Measurements from ENCODE around the gene STARD3NL.
"Not testable (repeated sequence)": the region's sequence is repeated elsewhere in the genome, so short reads cannot be mapped to it uniquely, and the experiment has no call there.

Gene STARD3NL

DNA sequence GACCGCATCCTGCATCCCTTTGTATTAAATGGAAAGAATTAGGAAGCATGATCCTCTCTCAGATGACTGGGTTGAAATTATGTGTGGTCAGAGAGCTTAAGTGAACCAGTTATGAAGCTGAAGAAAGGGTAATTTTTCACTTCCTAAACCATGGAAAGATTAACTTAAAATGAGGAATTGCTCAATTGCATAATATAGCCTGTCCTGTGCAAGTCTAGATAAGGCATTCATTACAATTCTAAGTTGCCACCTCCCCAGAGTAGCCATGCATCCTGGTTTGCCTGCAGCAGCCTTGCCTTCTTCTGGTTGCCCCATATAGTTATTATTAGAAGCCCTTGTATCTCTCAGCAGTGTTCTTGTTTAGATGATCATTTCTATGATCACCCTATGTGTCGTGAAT is 45.3 kb downstream of the STARD3NL start:
- no peak for DNase-seq (ENCODE audit: low spot score)

DNA sequence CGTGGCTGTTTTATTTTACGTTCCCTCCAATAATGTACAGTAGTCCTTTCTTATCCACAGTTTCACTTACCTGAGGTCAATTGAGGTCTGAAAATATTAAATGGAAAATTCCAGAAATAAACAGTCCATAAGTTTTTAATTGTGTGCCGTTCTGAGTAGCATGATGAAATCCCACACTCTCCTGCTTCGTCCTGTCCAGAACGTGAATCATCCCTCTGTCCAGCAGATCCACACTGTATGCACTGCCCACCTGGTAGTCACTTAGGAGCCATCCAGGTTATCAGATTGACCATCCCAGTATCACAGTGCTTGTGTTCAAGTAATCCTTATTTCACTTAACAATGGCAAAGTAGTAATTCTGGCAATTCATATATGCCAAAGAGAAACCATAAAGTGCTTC is 46.3 kb downstream of the STARD3NL start:
- DNase-seq (ENCODE audit: low spot score): no peak

DNA sequence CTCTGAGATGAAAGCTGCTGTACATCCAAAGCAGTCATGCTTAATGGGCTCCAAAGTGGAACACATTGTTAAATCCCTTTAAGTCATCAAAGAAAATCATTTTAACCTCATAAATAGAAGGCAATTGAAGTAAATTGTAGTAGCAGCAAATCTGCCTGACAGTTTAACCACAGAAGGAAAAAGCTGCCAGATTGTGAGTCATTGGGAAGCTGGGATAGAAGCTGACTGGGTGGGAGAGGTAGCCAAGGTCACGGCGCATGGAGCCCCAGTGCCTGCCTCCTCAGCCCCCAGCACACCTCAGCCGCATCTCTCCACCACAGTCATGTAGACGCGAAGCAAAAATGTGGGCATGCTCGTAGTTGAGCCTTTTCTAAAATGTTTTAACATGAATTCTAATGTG is 51.3 kb downstream of the STARD3NL start:
- DNase-seq (ENCODE audit: low spot score): no peak

DNA sequence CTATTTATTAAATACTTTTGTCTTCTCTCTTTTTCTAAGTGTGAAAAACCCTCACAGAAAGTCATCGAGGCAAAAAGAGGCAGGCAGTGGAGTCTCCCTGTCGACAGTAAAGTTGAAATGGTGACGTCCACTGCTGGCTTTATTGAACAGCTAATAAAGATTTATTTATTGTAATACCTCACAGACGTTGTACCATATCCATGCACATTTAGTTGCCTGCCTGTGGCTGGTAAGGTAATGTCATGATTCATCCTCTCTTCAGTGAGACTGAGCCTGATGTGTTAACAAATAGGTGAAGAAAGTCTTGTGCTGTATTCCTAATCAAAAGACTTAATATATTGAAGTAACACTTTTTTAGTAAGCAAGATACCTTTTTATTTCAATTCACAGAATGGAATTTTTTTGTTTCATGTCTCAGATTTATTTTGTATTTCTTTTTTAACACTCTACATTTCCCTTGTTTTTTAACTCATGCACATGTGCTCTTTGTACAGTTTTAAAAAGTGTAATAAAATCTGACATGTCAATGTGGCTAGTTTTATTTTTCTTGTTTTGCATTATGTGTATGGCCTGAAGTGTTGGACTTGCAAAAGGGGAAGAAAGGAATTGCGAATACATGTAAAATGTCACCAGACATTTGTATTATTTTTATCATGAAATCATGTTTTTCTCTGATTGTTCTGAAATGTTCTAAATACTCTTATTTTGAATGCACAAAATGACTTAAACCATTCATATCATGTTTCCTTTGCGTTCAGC is 52.0 kb downstream of the STARD3NL start:
- no peak for DNase-seq (ENCODE audit: low spot score)

DNA sequence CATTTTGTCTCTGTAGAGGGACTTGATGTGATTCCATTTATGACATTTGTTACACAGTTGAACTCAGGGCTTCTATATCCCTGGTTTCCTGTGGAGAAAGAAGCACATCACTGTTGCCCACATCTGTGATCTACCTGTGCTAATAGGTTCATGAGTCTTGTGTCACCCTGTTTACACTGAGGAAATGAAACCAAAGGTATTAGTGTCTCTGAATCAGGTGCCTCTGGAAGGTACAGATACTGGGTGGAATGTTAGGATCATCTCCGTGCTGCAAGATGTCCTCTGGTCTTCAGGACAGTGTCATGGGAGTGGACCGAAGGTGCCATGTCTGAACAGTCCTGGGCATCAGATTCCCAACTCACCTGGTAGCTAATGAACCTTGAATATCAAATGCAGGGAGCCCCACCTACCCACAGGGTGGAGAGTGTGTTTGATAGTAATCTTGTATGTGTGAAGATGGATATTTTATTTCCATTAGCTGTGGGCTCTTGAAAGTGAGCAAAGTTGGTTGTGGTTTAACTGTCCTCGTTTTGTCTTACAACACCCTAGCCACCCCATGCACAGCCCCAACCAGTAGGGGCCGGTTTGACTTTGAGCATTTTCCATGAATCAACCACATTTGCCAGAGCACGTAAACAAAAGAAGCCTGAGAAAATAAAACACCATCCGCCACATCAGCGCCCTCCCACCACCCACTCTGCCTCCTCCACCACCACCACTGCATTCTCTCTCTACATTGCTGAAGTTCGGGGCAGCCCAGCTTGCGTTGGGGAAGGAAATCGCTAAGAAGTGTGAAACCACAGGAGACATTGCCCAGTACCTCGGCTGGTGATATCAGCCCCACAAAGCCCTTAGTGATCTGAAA is 54.7 kb downstream of the STARD3NL start:
- DNase-seq (ENCODE audit: low spot score): peak; percentile 86

DNA sequence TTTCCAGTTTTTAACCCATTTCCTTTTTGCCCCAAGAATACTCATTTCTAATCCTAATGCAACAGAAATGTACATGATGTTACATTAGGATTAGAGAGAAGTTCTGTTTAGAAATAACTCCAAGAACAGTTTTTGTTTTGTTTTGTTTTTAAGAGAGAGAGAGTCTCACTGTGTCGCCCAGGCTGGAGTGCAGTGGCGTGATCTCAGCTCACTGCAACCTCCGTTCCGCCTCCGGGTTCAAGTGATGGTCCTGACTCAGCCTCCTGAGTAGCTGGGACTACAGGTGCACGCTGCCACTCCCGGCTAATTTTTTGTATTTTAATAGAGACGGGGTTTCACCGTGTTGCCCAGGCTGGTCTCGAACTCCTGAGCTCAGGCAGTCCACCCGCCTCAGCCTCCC is 56.7 kb downstream of the STARD3NL start:
- DNase-seq (ENCODE audit: low spot score): not testable (repeated sequence)

DNA sequence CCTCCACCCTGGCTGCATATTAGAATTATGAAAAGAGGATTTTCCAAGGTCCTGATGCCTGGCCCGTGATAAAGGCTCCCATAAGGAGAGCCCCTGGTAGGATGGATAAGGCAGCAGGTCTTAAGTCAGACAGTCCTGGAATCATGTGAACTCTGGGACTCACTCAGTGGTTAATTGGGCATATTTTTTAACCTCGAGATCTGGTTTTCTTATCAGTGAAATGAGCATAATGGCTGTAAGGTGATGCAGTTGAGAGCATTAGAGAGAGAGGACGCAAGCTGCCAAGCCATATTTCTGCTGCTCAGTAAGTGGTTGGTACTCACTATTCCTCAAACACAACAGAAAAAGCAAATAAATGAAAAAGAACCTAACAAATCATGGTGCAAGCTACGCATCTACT is 57.6 kb downstream of the STARD3NL start:
- DNase-seq (ENCODE audit: low spot score): no peak

DNA sequence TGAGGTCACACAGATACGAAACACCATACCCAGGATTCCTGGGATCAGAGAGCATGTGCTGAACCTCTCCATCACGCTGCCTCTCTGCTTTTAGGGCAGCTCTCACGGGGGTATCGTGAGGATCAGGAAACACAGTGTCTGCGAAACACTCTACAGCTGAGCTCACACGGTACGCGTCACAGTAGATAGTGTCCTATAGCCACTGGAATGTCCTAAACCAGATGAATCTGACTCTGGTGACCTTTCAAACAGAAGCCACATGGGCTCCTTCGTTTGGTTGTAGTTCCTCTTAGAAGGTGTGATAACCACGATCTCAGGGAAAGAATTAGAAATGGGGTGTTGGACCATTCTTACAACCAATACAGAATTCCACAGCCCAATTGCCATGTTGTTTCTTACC is 61.1 kb downstream of the STARD3NL start:
- not testable (repeated sequence) for DNase-seq (ENCODE audit: low spot score)

DNA sequence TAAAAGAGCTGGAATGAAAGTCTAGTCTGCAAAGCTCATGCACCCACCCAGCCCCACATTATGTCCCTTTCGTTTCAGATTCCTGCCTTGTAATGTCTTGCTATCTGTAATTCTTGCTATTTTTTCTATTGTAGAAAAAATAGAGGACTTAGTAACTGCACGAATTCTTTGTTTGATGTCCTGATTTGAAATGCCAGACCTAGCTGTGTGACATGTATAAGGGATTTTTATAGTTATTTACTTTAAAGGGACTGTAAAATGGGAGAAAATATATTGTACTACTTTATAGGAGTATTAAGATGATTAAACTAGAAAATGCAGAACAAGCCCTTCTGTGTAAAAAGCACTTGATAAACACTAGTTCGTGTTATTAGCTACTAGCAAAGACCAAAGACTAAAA is 63.0 kb downstream of the STARD3NL start:
- no peak for DNase-seq (ENCODE audit: low spot score)

DNA sequence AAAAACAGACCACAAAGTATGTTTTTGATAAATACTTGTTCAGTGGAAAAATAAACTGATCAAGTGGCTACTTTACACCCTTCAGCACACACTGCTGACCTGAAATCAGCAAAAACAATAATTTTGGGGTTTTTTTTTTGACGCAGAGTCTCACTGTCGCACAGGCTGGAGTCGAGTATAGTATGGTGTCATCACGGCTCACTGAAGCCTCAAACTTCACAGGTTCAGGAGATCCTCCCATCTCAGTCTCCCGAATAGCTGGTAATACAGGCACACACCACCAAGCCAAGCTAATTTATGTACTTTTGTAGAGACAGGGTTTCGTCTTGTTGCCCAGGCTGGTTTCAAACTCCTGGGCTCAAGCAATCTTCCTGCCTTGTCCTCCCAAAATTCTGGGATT is 64.8 kb downstream of the STARD3NL start:
- DNase-seq (ENCODE audit: low spot score): no peak

DNA sequence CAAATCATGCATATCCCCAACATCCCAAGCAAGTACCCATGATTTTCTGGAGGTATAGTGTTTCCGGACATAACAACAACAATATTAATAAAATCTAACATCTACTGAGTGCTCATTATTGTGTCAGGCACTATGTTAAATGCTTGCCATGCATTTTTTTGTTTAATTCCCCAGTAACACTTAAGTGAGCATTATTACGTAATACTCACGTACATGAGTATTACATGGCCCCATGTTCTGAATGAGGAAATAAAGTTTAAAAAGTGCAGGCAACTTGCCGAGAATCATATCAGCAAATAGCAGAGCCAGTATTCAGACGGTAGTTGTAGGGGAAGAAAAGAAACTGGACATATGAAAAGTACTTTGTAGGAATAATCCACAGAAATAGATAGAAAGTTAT is 65.3 kb downstream of the STARD3NL start:
- not testable (repeated sequence) for DNase-seq (ENCODE audit: low spot score)

DNA sequence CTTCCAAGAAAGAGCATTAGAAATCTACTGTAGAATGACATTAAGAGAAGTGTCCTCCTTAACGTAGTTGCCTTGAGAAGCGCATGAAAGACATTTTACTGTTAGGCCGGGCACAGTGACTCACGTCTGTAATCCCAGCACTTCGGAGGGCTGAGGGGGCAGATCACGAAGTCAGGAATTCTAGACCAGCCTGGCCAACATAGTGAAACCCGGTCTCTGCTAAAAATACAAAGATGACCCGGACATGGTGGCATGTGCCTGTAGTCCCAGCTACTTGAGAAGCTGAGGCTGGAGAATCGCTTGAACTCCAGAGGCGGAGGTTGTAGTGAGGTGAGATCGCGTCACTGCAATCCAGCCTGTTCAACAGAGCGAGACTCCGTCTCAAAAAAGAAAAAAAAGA is 66.5 kb downstream of the STARD3NL start:
- no peak for DNase-seq (ENCODE audit: low spot score)

DNA sequence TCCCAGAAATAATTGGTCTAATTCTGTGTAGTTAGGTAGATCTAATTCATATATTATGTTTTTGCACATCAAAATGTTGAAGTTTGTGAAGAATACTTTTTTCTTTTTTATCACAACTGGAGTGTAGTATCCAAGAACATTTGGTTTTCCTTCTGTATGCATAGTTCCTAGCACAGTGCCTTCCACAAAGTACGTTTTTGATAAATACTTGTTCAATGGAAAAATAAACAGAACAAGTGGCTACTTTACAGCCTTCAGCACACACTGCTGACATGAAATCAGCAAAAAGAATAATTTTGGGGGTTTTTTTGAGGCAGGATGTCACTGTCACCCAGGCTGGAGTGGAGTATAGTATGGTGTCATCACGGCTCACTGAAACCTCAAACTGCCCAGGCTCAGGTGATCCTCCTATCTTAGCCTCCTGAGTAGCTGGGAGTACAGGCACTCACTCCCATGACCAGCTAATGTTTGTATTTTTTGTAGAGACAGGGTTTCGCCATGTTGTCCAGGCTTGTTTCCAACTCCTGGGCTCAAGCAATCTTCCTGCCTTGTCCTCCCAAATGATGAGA is 67.4 kb downstream of the STARD3NL start:
- no peak for DNase-seq (ENCODE audit: low spot score)

DNA sequence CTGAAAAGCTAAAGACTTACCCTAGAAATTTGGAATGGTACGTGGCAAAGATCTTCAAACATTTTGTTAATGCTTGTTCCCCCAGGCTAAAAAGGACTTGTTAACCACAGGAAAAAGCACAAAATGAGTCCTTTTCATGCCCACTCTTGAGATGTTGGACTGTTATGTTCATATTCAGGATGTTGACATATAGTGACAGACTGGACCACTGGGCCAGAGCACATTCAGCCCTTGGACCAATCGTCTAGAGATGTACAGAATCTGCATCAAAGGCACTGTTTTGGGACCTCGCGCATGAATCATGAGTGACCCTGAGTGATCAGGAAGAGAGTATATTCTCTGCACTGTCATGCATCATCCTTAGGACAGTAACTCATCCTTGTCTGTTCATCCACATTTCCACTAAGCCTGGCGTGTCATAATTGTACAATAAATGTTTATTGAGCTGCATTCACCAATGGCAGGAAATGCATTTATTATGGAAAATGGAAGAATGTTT is 70.1 kb downstream of the STARD3NL start:
- no peak for DNase-seq (ENCODE audit: low spot score)

DNA sequence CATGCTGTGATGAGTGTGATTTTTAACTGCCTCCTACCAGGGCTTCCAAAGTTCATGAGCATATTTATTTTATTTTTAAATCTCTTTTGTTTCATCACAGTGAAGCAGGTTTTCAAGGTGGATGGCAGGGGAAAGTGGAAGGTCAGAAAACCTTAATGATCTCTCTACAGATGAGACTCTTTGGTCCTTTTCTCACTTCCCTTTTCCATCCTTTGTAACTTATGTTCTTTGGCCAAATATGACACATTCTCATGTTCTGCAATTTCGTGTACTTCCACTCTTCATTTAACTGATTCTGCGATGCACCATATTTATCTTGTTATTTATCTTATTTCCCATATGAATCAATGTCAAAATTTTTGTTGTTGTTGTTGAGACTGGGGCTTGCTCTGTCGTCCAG is 71.8 kb downstream of the STARD3NL start:
- DNase-seq (ENCODE audit: low spot score): not testable (repeated sequence)

DNA sequence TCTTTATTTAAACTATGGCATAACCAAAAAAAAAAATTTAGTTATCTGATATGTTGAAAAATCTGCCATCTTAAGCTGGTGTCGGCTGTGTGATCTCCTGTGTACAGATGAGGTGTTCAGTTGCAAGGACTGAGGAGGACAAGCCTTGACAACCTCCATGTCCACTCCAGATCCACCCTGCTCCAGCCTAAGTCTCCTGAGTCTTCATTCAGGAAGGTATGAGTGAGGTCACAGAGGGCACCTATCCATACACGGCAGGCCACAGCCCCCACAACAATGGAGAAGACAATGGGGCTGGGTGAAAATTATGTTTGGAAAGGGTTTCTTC is 79.3 kb downstream of the STARD3NL start:
- DNase-seq (ENCODE audit: low spot score): no peak

DNA sequence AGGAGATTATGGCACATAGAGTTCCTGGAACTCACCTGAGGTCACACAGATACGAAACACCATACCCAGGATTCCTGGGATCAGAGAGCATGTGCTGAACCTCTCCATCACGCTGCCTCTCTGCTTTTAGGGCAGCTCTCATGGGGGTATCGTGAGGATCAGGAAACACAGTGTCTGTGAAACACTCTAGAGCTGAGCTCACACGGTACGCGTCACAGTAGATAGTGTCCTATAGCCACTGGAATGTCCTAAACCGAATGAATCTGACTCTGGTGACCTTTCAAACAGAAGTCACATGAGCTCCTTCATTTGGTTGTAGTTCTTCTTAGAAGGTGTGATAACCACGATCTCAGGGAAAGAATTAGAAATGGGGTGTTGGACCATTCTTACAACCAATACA is 81.1 kb downstream of the STARD3NL start:
- DNase-seq (ENCODE audit: low spot score): not testable (repeated sequence)

DNA sequence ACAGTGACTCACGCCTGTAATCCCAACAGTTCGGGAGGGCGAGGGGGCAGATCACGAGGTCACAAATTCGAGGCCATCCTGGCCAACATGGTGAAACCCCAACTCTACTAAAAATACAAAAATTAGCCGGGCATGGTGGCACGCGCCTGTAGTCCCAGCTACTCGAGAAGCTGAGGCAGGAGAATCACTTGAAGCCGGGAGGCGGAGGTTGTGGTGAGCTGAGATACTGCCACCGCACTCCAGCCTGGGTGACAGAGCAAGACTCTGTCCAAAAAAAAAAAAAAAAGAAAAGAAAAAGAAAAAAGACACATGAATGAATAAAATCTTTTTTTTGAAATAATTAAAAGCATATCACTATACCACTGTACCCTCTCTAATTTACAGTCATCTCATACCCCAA is 83.6 kb downstream of the STARD3NL start:
- DNase-seq (ENCODE audit: low spot score): not testable (repeated sequence)

DNA sequence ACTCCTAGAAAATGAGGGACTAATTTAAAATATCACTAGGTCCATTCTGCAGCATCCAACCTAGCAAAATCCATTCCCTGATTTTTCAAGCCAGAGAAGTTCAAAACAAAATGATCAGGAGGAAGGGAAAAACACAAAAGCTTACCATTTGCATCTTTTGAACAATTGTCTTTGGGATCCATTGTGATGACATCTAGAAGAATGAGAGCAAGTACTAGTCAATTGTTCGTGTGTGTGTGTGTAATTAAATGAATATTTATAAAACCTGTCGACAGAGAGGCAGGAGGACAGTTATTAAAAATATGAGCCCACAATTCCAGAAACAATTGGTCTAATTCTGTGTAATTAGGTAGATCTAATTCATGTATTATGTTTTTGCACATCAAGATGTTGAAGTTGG is 84.0 kb downstream of the STARD3NL start:
- DNase-seq (ENCODE audit: low spot score): not testable (repeated sequence)

DNA sequence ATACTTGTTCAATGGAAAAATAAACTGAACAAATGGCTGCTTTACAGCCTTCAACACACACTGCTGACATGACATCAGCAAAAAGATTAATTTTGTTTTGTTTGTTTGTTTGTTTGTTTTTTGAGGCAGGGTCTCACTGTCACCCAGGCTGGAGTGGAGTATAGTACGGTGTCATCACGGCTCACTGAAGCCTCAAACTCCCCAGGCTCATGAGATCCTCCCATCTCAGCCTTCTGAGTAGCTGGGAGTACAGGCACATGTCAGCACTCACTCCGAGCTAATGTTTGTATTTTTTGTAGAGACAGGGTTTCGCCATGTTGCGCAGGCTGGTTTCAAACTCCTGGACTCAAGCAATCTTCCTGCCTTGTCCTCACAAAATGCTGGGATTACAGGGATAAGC is 84.5 kb downstream of the STARD3NL start:
- no peak for DNase-seq (ENCODE audit: low spot score)

DNA sequence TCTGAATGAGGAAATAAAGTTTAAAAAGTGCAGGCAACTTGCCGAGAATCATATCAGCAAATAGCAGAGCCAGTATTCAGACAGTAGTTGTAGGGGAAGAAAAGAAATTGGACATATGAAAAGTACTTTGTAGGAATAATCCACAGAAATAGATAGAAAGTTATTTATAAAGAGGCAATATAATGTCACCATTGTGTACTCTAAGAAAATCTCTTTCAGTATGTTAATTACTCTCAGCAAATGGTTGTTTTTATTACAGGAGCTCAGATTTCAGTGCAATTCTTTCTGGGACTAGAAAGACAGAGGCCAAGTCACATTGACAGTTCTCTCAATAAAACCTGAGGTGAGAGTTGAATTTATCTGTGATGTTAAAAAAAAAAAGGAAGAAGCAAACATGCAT is 85.2 kb downstream of the STARD3NL start:
- not testable (repeated sequence) for DNase-seq (ENCODE audit: low spot score)

DNA sequence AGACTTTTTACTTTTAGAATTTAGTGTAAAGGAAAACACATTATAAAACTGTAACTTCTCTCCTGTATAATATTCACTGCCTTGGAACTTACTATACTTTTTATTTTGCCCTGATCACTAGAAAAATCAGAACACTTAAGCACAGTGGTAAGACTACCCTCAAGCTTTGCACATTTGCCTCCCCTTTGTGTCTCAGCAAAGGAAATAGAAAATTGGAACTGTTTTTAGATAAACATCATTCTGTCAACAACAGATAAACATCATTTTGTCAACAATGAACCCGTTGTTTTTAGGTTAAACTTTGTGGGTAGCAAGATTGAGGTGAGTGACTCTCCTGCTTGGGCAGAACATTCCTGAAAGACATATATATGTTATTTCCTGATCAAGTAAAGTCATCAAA is 86.6 kb downstream of the STARD3NL start:
- not testable (repeated sequence) for DNase-seq (ENCODE audit: low spot score)

DNA sequence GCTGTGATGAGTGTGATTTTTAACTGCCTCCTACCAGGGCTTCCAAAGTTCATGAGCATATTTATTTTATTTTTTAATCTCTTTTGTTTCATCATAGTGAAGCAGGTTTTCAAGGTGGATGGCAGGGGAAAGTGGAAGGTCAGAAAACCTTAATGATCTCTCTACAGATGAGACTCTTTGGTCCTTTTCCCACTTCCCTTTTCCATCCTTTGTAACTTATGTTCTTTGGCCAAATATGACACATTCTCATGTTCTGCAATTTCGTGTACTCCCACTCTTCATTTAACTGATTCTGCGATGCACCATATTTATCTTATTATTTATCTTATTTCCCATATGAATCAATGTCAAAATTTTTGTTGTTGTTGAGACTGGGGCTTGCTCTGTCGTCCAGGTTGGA is 87.9 kb downstream of the STARD3NL start:
- not testable (repeated sequence) for DNase-seq (ENCODE audit: low spot score)
